Measurements from ENCODE around the gene SPAG16. TPM values are rescaled to one million over a fixed set of nuclear protein-coding genes. Genes with fewer than 3 reads are reported as not detected.

SPAG16 gene
- total and polyA plus RNA-seq, 2 donors (not counting 1 experiment from before 2014, with no cell fraction given): 24.1 to 36.8 TPM

DNA sequence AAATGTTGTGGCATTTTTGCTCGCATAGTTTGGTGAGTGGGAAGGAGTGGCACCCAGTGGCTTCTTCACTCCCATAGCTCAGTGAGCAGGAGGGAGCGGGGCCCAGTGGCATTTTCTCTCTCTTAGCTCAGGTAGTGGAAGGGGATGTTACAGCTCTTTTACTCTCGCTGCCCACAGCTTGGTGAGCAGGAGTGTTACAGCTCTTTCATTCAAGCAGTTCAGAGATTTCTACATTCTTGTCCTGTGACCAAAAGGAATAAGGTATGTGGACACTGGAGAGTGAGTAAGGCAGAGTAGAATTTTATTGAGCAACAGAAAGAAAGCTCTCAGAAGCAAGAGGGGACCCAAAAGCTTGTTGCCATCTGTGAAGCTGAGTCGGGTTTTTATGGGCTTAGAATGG lies 192.4 kb downstream of the SPAG16 start:
- Histone ChIP-seq H3K4me3 (replicated peaks in 1 of 4; ENCODE audit: control extremely low read depth in 1 of 4, insufficient read depth in 1 of 4, low read depth in 3 of 4, low read length in 4 of 4) (no peak overlapping the region), H3K9me3 (ENCODE audit: control insufficient read depth, insufficient read depth, low read depth, low read length) (no peaks in the 10 kb centered on the region), H2AFZ (ENCODE audit: low read length) (no peak overlapping the region), H4K20me1 (ENCODE audit: control insufficient read depth, extremely low read depth, insufficient read depth, low read length) (no peaks in the 10 kb centered on the region), H3K4me2 (ENCODE audit: extremely low read depth, insufficient read depth, low read length) (no peak overlapping the region), H3K36me3 (ENCODE audit: control insufficient read depth, insufficient read depth, low read length) (no peaks in the 10 kb centered on the region), H3K27ac (ENCODE audit: insufficient read depth, low read length) (no peak overlapping the region), H3K9ac (ENCODE audit: insufficient read depth, low read length) (no peak overlapping the region), H3K27me3 (ENCODE audit: control insufficient read depth, insufficient read depth, low read length) (no peaks in the 10 kb centered on the region), H3K79me2 (ENCODE audit: control insufficient read depth, insufficient read depth, low read length) (no peaks in the 10 kb centered on the region), H3K4me1 (ENCODE audit: control insufficient read depth, extremely low read depth, insufficient read depth, low read length) (no peaks in the 10 kb centered on the region)
- no peak for TF ChIP-seq EZH2 (IDR thresholded peaks at IDR 0.05; ENCODE audit: low read length, missing control alignments)
- TF ChIP-seq, protein P1, sequence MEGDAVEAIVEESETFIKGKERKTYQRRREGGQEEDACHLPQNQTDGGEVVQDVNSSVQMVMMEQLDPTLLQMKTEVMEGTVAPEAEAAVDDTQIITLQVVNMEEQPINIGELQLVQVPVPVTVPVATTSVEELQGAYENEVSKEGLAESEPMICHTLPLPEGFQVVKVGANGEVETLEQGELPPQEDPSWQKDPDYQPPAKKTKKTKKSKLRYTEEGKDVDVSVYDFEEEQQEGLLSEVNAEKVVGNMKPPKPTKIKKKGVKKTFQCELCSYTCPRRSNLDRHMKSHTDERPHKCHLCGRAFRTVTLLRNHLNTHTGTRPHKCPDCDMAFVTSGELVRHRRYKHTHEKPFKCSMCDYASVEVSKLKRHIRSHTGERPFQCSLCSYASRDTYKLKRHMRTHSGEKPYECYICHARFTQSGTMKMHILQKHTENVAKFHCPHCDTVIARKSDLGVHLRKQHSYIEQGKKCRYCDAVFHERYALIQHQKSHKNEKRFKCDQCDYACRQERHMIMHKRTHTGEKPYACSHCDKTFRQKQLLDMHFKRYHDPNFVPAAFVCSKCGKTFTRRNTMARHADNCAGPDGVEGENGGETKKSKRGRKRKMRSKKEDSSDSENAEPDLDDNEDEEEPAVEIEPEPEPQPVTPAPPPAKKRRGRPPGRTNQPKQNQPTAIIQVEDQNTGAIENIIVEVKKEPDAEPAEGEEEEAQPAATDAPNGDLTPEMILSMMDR (conservative IDR thresholded peaks at IDR 0.05 in 1 of 2, IDR thresholded peaks at IDR 0.05 in 1 of 2; ENCODE audit: low read depth in 1 of 2, low read length in 2 of 2): no peak
- peak in 1 of 2 donors; percentile 45 for DNase-seq (ENCODE audit: low read depth in 2 of 2)

DNA sequence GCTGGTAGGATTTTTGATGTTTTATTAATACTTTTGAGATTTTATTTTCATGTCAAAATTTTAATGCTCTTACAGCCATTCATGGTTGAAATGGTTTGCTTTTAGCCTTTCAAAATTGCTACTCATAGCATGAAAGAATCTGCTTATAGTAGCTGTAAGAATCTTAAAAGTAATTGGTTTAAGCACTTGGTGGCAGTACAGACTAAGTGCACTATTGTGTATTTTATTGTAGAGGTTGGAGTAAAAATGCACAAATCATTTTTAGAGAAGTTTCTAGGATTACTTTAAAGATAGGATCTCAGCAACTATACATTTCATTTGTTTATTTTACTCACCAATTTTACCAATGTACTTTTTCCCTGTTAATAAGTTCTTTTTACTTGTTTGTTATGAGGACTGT lies 205.8 kb downstream of the SPAG16 start:
- H3K9ac ChIP-seq (ENCODE audit: insufficient read depth, low read length): no peak overlapping the region
- no peak for TF ChIP-seq EZH2 (IDR thresholded peaks at IDR 0.05; ENCODE audit: low read length, missing control alignments)
- TF ChIP-seq, protein P1 (conservative IDR thresholded peaks at IDR 0.05 in 1 of 2, IDR thresholded peaks at IDR 0.05 in 1 of 2; ENCODE audit: low read depth in 1 of 2, low read length in 2 of 2): no peak
- no peak overlapping the region for H3K27ac ChIP-seq (ENCODE audit: insufficient read depth, low read length)
- no peaks in the 10 kb centered on the region for H3K27me3 ChIP-seq (ENCODE audit: control insufficient read depth, insufficient read depth, low read length)
- no peaks in the 10 kb centered on the region for H3K4me1 ChIP-seq (ENCODE audit: control insufficient read depth, extremely low read depth, insufficient read depth, low read length)
- H3K4me3 ChIP-seq (replicated peaks in 1 of 4; ENCODE audit: control extremely low read depth in 1 of 4, insufficient read depth in 1 of 4, low read depth in 3 of 4, low read length in 4 of 4): no peak overlapping the region
- no peaks in the 10 kb centered on the region for H3K9me3 ChIP-seq (ENCODE audit: control insufficient read depth, insufficient read depth, low read depth, low read length)
- no peaks in the 10 kb centered on the region for H4K20me1 ChIP-seq (ENCODE audit: control insufficient read depth, extremely low read depth, insufficient read depth, low read length)
- H3K36me3 ChIP-seq (ENCODE audit: control insufficient read depth, insufficient read depth, low read length): no peaks in the 10 kb centered on the region
- no peak overlapping the region for H2AFZ ChIP-seq (ENCODE audit: low read length)
- no peak for DNase-seq (ENCODE audit: low read depth in 2 of 2)
- no peaks in the 10 kb centered on the region for H3K79me2 ChIP-seq (ENCODE audit: control insufficient read depth, insufficient read depth, low read length)
- no peak overlapping the region for H3K4me2 ChIP-seq (ENCODE audit: extremely low read depth, insufficient read depth, low read length)

DNA sequence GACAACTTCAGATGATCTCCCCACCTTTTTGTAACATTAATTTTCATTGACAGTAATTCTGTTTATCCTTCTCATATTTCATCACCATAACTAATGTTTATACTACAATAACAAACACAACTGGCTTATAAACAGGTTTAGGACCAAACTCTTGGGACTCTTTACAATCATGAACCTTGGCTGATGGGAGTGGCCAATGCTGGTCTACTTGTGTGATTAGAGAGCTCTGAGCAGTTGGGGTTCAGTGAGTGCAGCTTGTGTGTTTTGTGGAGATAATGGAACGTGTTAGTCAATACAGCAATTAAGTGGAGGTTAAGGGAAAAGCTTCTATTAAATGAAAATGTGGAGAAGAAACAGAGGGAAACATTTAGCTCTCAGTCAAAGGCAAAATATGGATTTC lies 207.1 kb downstream of the SPAG16 start:
- H3K36me3 ChIP-seq (ENCODE audit: control insufficient read depth, insufficient read depth, low read length): no peaks in the 10 kb centered on the region
- H3K27me3 ChIP-seq (ENCODE audit: control insufficient read depth, insufficient read depth, low read length): no peaks in the 10 kb centered on the region
- H3K27ac ChIP-seq (ENCODE audit: insufficient read depth, low read length): no peak overlapping the region
- TF ChIP-seq, protein P1 (conservative IDR thresholded peaks at IDR 0.05 in 1 of 2, IDR thresholded peaks at IDR 0.05 in 1 of 2; ENCODE audit: low read depth in 1 of 2, low read length in 2 of 2): no peak
- TF ChIP-seq EZH2 (IDR thresholded peaks at IDR 0.05; ENCODE audit: low read length, missing control alignments): no peak
- no peak overlapping the region for H3K9ac ChIP-seq (ENCODE audit: insufficient read depth, low read length)
- DNase-seq (ENCODE audit: low read depth in 2 of 2): no peak
- H3K4me3 ChIP-seq (replicated peaks in 1 of 4; ENCODE audit: control extremely low read depth in 1 of 4, insufficient read depth in 1 of 4, low read depth in 3 of 4, low read length in 4 of 4): no peak overlapping the region
- H3K4me2 ChIP-seq (ENCODE audit: extremely low read depth, insufficient read depth, low read length): no peak overlapping the region
- H4K20me1 ChIP-seq (ENCODE audit: control insufficient read depth, extremely low read depth, insufficient read depth, low read length): no peaks in the 10 kb centered on the region
- H3K4me1 ChIP-seq (ENCODE audit: control insufficient read depth, extremely low read depth, insufficient read depth, low read length): no peaks in the 10 kb centered on the region
- no peaks in the 10 kb centered on the region for H3K9me3 ChIP-seq (ENCODE audit: control insufficient read depth, insufficient read depth, low read depth, low read length)
- no peak overlapping the region for H2AFZ ChIP-seq (ENCODE audit: low read length)
- H3K79me2 ChIP-seq (ENCODE audit: control insufficient read depth, insufficient read depth, low read length): no peaks in the 10 kb centered on the region

Data from fibroblast of lung (primary cell).